Measurements from ENCODE around the gene COQ2.
"Not testable (repeated sequence)": the region's sequence is repeated elsewhere in the genome, so short reads cannot be mapped to it uniquely, and the experiment has no call there.

Gene COQ2

DNA sequence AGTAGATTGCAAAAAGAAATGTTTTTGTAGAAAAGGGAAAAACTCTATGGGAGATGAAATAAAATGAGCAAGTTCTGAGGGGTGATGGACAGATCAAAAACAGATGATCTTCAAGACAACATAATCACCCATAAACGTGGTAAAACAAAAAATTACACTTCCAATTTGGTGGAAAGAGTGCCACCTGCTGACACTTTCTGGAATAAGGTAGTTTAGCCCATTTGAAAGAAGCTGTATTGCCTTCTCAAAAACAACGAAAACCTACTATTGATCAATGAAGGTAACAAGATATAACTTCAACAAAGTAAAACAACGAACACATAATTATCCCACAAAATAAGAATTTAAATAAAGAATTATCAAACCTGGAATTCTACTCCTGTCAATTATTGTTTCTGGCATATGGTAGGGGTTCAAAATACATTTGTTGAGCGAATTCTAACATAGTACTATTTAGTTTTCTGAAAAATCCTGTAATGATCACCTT lies 2.5 kb downstream of the COQ2 start:
- DNase-seq: peak; percentile 68

DNA sequence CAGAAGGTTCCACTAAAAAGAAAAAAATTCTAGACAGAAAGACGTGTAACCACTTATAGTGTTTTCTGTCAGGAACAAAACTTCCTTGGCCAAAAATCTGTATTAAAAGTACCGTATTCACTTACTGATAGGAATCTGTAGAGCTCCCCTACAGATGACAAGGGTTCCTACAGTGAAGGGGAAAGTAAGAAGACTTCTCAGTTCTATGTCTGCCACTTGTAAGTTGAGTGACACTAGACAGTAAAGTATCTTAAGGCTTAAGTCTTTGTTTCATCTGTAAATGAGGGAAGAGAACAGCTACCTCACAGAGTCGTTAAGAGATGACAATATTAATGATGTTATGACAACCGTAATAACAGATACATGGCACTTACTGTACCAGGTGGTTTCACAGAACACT lies 3.3 kb downstream of the COQ2 start:
- DNase-seq: no peak

DNA sequence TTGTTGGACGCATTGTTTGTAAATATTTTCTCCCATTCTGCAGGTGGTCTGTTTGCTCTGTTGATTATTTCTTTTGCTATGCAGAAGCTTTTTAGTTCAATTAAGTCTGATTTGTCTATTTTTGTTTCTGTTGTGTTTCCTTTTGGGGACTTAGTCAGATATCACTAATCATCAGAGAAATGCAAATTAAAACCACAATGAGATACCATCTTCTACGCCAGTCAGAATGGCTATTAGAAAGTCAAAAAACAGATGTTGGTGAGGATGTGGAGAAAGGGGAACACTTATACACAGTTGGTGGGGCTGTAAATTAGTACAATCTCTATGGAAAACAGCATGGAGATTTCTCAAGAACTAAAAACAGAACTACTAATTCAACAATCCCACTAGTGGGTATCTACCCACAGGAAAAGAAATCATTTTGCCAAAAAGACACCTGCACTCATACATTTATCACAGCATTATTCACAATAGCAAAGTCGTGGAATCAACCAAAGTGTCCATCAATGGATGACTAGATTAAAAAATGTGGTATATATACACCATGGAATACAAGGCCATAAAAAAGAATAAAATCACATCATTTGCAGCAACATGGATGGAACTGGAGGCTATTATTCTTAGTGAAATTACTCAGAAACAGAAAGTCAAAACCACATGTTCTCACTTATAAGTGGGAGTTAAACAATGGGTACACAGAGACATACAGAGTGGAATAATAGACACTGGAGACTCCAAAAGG lies 8.1 kb downstream of the COQ2 start:
- no peak for DNase-seq

DNA sequence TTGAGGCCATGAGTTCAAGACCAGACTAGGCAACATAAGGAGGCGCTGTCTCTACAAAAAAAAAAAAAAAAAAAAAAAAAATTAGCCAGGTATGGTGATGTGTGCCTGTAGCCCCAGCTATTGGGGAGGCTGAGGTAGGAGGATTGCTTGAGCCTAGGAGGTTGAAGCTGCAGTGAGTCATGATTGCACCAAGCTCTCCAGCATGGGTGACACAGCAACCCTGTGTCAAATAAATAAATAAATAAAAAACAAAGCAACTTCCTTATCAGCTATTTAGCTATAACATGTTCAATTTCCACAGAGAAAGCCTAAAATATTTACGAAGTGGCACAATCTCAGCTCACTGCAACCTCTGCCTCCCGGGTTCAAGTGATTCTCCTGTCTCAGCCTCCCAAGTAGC lies 10.7 kb downstream of the COQ2 start:
- not testable (repeated sequence) for DNase-seq

- DNase-seq: no peak
Measured at GRCh38 chr4:83272900-83273299, 11.7 kb downstream of the COQ2 start.

DNA sequence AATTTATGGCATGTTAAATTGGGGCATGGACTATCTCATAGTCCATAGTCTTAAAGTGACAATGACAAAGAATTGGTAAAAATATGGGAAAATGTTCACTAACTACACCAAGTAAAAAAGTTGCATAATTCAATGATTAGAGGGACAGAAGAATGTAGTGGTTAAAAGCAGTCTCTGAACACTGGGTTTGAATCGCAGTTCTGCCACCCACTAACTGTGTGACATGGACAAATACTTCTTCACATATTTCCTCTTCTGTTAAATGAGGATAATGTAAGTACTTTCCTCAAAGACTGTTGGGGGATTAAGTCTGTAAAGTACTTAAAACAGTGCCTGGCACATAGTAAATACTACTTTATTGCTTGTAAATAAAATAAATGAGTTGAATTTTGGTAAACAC lies 15.3 kb downstream of the COQ2 start:
- no peak for DNase-seq

GRCh38 chr4:83268491-83268890 lies 16.1 kb downstream of the COQ2 start:
- DNase-seq: no peak

DNA sequence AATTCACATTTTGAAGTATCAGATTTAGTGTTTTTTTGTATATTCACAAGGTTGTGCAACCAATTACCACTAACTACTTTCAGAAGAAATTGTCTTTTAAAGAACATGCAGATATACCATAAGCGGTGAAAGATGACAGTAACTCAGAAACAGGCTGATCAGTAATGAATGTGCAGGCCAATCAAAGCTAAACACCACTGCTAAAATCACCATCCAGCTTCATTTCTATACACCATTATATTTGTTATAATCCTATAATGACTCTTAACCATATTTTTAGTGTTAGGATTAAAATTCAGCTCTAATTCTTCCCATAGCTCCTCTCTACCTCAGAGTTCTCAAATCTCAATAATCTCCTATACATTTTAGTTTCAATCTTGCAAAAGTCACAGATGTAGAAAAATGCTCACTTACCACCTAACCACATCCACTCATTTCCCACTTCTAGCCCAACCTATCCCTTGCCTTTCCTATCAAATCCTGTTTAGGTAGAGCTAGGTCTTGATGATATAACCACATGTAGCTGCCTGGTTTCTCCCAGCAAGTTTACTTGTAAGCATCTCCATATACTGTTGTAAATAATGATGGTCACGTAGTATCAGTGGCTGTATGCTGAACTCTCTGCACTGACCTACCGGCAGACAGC lies 16.6 kb downstream of the COQ2 start:
- no peak for DNase-seq

- DNase-seq: no peak
Measured at GRCh38 chr4:83267121-83267829, 17.3 kb downstream of the COQ2 start.

GRCh38 chr4:83266689-83267088 lies 17.9 kb downstream of the COQ2 start:
- no peak for DNase-seq

GRCh38 chr4:83263106-83263505 lies 21.5 kb downstream of the COQ2 start:
- DNase-seq: no peak

GRCh38 chr4:83262682-83263081 lies 21.9 kb downstream of the COQ2 start:
- DNase-seq: no peak

- DNase-seq: no peak
Measured at GRCh38 chr4:83261307-83261706, 23.3 kb downstream of the COQ2 start.

DNA sequence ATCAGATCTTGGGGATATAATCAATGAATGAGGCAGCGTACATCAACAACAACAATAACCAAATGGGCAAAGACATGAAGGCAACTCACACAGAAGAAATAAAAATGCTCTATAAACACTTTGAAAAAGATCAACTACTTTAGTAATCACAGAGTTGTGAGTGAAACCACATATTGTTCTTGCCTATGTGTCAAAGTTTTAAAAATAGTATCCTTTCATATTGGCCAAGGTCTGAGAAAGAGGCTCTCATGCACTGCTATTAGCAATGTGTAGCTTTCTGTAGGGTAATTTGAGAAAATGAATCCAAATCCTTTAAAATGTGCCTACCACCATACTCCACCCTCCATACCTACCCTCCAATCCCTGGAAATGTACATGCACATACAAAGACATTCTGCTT lies 25.0 kb downstream of the COQ2 start:
- no peak for DNase-seq

- no peak for DNase-seq
Measured at GRCh38 chr4:83258461-83258860, 26.1 kb downstream of the COQ2 start.

GRCh38 chr4:83257811-83258210 lies 26.8 kb downstream of the COQ2 start:
- DNase-seq: no peak

DNA sequence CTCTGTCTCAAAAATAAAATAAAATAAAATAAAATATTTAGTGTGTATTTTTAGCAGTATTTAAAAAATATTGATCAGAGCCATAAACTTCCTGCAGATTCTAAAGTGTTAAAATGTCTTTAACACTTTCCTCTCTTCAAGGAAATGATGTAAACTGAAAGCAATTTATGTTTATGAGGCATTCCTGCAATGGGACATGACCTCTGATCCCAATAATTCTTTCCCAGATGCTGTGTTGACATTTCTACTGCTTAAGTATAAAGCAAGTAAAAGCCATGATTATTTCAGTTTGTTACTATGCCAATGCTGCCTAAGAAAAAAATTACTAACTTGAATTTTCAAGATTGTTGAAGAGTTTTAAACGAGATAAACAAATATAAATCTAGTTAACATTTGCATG lies 29.0 kb downstream of the COQ2 start:
- no peak for DNase-seq

DNA sequence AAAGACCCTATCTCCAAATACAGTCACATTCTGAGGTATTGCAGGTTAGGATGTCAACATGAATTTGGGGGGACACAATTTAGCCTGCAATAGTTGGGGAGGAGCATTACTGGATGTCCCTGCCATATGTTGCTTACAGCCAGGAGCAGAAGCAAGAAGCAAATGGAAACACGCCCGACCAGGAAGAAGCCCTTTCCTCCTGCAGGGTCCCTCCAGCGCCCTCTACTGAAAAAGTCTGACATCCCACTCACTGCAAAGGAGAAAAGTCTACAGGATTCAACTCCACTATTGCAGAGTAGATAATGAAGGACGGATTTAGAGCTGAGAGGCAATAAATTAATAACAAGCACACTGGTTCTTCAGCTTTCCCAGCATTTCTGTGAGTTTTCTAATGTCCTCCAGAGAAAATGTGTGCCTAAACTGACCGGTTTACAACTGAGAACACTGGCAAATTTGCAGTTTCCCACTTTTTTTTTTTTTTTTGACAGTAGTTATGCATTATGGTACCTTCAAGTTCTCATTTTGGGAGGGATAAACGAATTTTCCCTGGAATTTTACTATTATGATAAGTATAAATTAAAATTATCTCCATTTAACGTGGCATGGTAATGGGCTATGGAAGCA lies 31.7 kb downstream of the COQ2 start:
- DNase-seq: peak; percentile 82

- DNase-seq: no peak
Measured at GRCh38 chr4:83251447-83251830, 33.2 kb downstream of the COQ2 start.

DNA sequence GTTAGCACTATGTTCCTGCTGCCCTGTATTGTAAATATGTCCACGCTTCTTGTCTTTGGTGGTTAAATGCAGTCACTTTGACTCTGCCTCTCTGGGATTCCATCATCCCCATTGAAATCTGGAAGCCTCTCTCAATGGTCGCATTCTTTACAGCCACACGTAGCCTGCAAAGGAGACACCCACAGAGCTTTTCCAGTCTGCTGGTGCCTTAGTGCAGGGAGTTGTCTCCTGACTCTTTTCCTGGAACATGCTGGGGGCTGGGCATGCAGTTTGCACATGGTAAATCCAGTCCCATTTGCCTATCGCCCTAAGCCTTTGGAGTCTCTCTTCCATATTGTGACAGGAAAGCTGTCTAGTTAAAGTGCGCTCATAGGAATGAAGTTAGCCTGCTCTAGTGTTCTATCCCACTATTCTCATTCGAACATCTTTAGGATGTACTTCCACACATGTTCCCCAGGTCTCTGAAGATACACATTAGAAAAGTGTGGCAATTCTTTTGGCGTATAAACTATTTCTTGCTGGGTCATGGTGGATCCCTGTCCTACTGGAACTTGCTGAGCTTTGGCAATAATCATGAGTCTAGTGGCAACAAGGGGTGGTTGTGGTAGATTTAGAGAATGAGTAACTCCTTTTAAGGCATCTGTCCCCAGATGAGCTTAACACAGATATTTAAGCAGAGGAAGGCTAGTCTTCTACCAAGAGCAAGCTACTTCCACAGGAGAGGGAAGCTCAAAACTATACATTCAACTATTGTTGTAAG lies 33.7 kb downstream of the COQ2 start:
- DNase-seq: no peak

DNA sequence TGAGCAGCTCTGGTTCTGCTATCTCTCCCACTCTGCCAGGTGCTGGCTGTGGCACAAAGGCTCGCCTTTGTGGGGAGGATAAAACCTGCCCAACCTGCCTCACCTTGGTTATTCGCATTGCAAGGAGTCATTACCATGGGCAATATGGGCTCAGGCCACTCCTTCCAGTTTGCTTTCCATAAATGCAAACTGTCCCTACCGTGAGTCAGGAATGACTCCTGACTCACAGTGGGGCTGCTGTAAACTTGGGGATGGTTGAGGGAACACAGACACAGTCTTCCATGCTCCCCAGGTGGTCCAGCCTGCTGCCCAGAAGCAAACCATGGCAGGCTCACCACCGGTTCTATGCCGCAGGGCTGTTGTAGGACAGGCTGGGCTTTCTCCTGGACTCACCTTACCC lies 36.1 kb downstream of the COQ2 start:
- no peak for DNase-seq

DNA sequence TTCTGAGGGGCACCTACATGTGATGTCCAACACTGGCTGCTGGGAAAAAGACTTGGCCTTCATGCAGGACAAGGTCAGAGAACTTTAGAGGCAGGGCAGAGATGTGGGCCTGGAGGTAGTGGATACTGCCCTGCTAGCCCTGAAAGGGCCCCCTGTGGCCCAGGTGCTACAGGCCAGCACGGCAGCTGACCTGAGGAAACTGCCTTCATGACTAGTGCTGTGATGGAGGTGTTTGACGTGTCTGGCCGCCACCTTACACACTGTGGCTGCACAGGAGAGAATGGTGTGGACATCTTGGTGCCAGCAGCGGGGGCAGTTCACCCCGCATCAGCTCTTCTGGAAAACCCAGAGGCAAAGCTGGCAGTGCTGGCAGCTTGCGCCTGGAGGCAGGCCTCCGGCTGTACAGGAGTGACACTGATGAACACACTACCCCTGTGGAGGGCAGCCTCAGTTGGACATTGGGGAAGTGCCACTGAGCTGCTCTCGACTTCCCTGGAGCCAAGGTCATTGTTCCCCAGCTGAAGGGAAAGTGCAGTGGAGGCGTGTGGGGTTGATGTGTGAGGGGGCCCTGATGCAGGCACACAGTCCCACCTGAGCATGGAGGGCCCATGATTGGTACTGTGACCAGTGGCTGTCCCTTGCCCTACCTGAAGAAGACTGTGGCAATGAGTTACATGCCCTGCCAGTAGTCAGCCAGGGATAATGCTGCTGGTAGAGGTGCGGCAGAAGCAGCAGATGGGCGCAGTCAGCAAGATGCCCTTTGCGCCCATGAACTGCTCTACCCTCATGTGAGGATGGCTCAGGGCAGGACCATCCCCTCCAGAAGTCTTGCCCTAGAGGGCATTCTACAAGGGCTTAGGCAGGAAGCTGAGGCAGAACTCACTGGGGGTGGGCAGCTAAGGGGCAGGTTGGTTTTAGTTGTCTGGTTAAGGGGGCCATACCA lies 36.9 kb downstream of the COQ2 start:
- DNase-seq: no peak
